Neural cell (in vitro differentiated cells): ENCODE results near the gene STXBP2. TPM values are rescaled to one million over a fixed set of nuclear protein-coding genes. Genes with fewer than 3 reads are reported as not detected.

Experiments used
- H2AFZ ChIP-seq: fragments of 200-600, 300-800 bp; sonication (generic), shearing (Covaris generic); 2 replicates; pipeline ENCODE4 v1.6.0; 2014; ENCODE audit warnings: low read depth, mild to moderate bottlenecking, antibody characterized with exemption, low read length, moderate library complexity
- H3F3A ChIP-seq: fragments of 200-600 bp; shearing (Covaris generic); 2 replicates; pipeline ENCODE4 v1.6.1; 2016; ENCODE audit warnings: mild to moderate bottlenecking, moderate library complexity, mixed read lengths, antibody characterized with exemption, low read length; ENCODE audit not compliant: insufficient read depth, poor library complexity, severe bottlenecking
- H3K27ac ChIP-seq: fragments of 200-600, 300-800 bp; sonication (generic), shearing (Covaris generic); 2 replicates; pipeline ENCODE4 v1.5.1; 2014; ENCODE audit warnings: mild to moderate bottlenecking, low read length, moderate library complexity
- H3K27me3 ChIP-seq: fragments of 300-800, 200-600 bp; sonication (generic), shearing (Covaris generic); 2 replicates; pipeline ENCODE4 v1.6.0; 2014; ENCODE audit warnings: mild to moderate bottlenecking, low read depth, low read length, moderate library complexity; ENCODE audit not compliant: insufficient read depth
- H3K36me3 ChIP-seq: fragments of 300-800, 200-600 bp; sonication (generic), shearing (Covaris generic); 2 replicates; pipeline ENCODE4 v1.5.1; 2014; ENCODE audit warnings: mild to moderate bottlenecking, antibody characterized with exemption, low read length, moderate library complexity; ENCODE audit not compliant: insufficient read depth
- H3K4me2 ChIP-seq: fragments of 300-800, 200-600 bp; sonication (generic), shearing (Covaris generic); 2 replicates; pipeline ENCODE4 v1.6.0; 2014; ENCODE audit warnings: mild to moderate bottlenecking, low read length
- H3K4me3 ChIP-seq: fragments of 300-800, 200-600 bp; sonication (generic), shearing (Covaris generic); 2 replicates; pipeline ENCODE4 v1.5.1; 2014; ENCODE audit warnings: mild to moderate bottlenecking, low read length, moderate library complexity
- H3K79me2 ChIP-seq: fragments of 200-600 bp; shearing (Covaris generic); replicated peaks from 2 replicates; pipeline ENCODE4 v1.6.0; 2014; ENCODE audit warnings: mild to moderate bottlenecking, low read length, moderate library complexity; ENCODE audit not compliant: insufficient read depth
- H3K9ac ChIP-seq: fragments of 300-800, 200-600 bp; sonication (generic), shearing (Covaris generic); 2 replicates; pipeline ENCODE4 v1.6.1; 2016; ENCODE audit warnings: mild to moderate bottlenecking, low read length, mixed read lengths
- H3K9me2 ChIP-seq: fragments of 200-600 bp; shearing (Covaris generic); 2 replicates; pipeline ENCODE4 v1.6.1; 2016; ENCODE audit warnings: mild to moderate bottlenecking, low read length, mixed read lengths; ENCODE audit not compliant: insufficient read depth
- H3K9me3 ChIP-seq: fragments of 200-600, 300-800 bp; sonication (generic), shearing (Covaris generic); 2 replicates; pipeline ENCODE4 v1.6.1; 2016; ENCODE audit warnings: mild to moderate bottlenecking, mixed run types, low read length, moderate library complexity, mixed read lengths
- H4K20me1 ChIP-seq: fragments of 200-600 bp; shearing (Covaris generic); 2 replicates; pipeline ENCODE4 v1.6.1; 2016; ENCODE audit warnings: mild to moderate bottlenecking, mixed run types; ENCODE audit not compliant: insufficient read depth
- CTCF ChIP-seq: fragments of 450-650 bp; IDR thresholded peaks from 2 replicates; pipeline ENCODE4 v1.5.1; 2014; ENCODE audit warnings: antibody characterized with exemption, mild to moderate bottlenecking, moderate library complexity; ENCODE audit not compliant: poor library complexity, severe bottlenecking
- EP300 ChIP-seq: fragments of 450-650 bp; conservative IDR thresholded peaks from 2 replicates; pipeline ENCODE4 v1.6.1; 2014; ENCODE audit warnings: antibody characterized with exemption, mild to moderate bottlenecking, moderate library complexity; ENCODE audit not compliant: poor library complexity, severe bottlenecking
- EZH2 ChIP-seq: fragments of 200-600, 300-800 bp; shearing (Covaris generic), sonication (generic); IDR thresholded peaks from 2 replicates; pipeline ENCODE4 v1.6.1; 2014; ENCODE audit warnings: antibody characterized with exemption, low read length, borderline replicate concordance, mild to moderate bottlenecking; ENCODE audit not compliant: insufficient read depth, poor library complexity, severe bottlenecking
- MXI1 ChIP-seq: fragments of 450-650 bp; conservative IDR thresholded peaks from 2 replicates; pipeline ENCODE4 v1.6.1; 2014; ENCODE audit warnings: antibody characterized with exemption, mild to moderate bottlenecking; ENCODE audit not compliant: poor library complexity, severe bottlenecking
- POLR2AphosphoS5 ChIP-seq: IDR thresholded peaks from 2 replicates; pipeline ENCODE4 v1.6.1; 2012
- RAD21 ChIP-seq: fragments of 450-650 bp; conservative IDR thresholded peaks from 2 replicates; pipeline ENCODE4 v1.6.1; 2014; ENCODE audit warnings: antibody characterized with exemption, mild to moderate bottlenecking, moderate library complexity
- REST ChIP-seq: IDR thresholded peaks from 2 replicates; pipeline ENCODE4 v1.6.1; 2012; ENCODE audit warnings: borderline replicate concordance
- SMC3 ChIP-seq: fragments of 450-650 bp; conservative IDR thresholded peaks from 2 replicates; pipeline ENCODE4 v1.6.1; 2014; ENCODE audit warnings: antibody characterized with exemption, mild to moderate bottlenecking, moderate library complexity; ENCODE audit not compliant: poor library complexity
- TAF1 ChIP-seq: IDR thresholded peaks from 2 replicates; pipeline ENCODE4 v1.6.1; 2012; ENCODE audit warnings: low read depth
- polyA plus RNA-seq: library from polyadenylated mRNA; depleted of rRNA; stranded (reverse); fragments of >200 nt; gene quantifications from 2 replicates; pipeline ENCODE4 v1.2.3, GENCODE V29; 2014

Gene STXBP2
- polyA plus RNA-seq, 1 donor from 2014 or later: 1.7 TPM

DNA sequence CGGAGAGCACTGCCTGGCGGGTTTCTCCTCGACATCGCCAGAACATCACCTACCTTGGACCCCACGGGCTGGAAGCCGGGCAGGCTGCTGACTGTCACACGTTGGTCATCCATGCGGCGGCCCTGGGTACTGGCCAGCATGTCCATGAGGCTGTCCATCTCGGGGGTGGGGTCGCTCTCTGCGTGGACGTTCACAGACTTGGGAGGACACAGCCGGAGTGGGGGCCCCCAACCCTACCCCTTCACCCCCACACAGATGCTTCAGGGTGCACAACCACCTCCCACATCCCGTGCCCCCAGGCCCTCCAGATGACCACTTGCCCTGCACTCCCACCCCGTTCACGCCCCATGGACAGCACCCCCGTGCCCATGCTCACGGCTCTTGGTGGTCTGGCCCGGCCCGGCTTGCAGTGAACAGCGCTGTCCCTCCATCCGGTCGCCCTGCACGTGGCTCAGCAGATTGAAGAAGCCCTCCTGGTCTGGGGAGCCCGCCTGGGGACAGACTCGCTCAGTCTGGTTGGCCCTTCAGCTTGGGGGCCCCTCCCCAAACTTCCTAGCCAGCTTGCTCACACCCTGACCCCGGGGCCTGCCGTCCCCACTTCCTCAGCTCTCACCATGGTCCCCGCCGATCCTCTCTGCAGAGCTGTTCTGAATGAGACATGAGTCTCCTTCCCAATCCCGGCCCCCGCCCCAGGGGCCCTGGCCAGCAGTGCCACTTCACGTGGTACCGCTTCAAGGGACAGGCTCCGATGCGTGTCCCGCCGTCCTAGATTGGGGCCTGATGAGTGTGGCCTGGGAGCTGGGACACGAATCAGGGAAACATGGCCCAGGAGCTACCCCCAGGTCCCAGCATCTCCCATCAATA is 4.3 kb upstream of the STXBP2 start:
- no peak overlapping the region for H2AFZ ChIP-seq
- no peak overlapping the region for H3K4me2 ChIP-seq
- no peaks in the 10 kb centered on the region for H3K9me3 ChIP-seq
- no peaks in the 10 kb centered on the region for H3K36me3 ChIP-seq
- no peaks in the 10 kb centered on the region for H4K20me1 ChIP-seq
- peaks cover 31% of the 10 kb centered on the region for H3K79me2 ChIP-seq
- H3K9ac ChIP-seq: no peak overlapping the region
- no peaks in the 10 kb centered on the region for H3F3A ChIP-seq
- TF ChIP-seq CTCF: no peak
- no peak for TF ChIP-seq TAF1
- no peak for TF ChIP-seq POLR2AphosphoS5
- TF ChIP-seq MXI1: no peak
- TF ChIP-seq RAD21: no peak
- no peaks in the 10 kb centered on the region for H3K9me2 ChIP-seq
- H3K4me3 ChIP-seq: no peak overlapping the region
- no peak overlapping the region for H3K27ac ChIP-seq
- H3K27me3 ChIP-seq: peaks cover 16% of the 10 kb centered on the region

GRCh38 chr19:7633698-7634097 is 3.2 kb upstream of the STXBP2 start, which contains the start of gene PCP2:
PCP2 (minus strand) TSS chr19:7633719; CDS start chr19:7633457, 262 bp downstream.
- peaks cover 20% of the 10 kb centered on the region for H3K27me3 ChIP-seq
- H3K4me2 ChIP-seq: no peak within 1 kb of the TSS
- H2AFZ ChIP-seq: no peak within 1 kb of the TSS
- no peaks in the 10 kb centered on the region for H3F3A ChIP-seq
- no peaks in the 10 kb centered on the region for H4K20me1 ChIP-seq
- no peaks in the 10 kb centered on the region for H3K9me3 ChIP-seq
- H3K4me3 ChIP-seq: no peak within 1 kb of the TSS
- no peak for TF ChIP-seq POLR2AphosphoS5
- no peaks in the 10 kb centered on the region for H3K36me3 ChIP-seq
- no peaks in the 10 kb centered on the region for H3K9me2 ChIP-seq
- H3K79me2 ChIP-seq: peaks cover 20% of the 10 kb centered on the region
- no peak within 1 kb of the TSS for H3K9ac ChIP-seq
- H3K27ac ChIP-seq: no peak within 1 kb of the TSS

DNA sequence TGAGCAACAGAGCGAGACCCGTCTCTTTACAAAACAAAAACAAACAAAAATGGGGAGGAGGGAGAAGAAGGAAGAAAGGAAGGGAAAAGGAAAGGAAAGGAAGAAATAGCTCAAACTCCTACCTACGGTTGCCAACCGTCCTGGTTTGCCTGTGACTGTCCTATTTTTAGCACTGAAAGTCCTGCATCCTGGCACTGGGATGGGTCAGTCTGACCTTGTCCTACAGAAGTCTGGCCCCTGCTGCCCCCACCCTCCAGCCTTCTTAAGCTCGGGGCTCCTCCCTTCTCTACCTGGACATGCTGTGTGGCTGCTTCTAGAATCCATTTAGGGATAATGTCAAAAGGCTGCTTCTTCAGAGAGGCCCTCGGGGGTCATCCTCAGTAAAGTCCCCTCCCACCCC is 1.2 kb upstream of the STXBP2 start:
- no peak overlapping the region for H3K27ac ChIP-seq
- peaks cover 3% of the 10 kb centered on the region for H3K79me2 ChIP-seq
- TF ChIP-seq MXI1 (no peak), TAF1 (no peak), REST (no peak), EZH2 (no peak), SMC3 (no peak), EP300 (no peak), CTCF (no peak), POLR2AphosphoS5 (no peak), RAD21 (no peak)
- no peaks in the 10 kb centered on the region for H3K9me2 ChIP-seq
- H3K4me2 ChIP-seq: no peak overlapping the region
- no peak overlapping the region for H3K9ac ChIP-seq
- H3K27me3 ChIP-seq: peaks cover 20% of the 10 kb centered on the region
- no peaks in the 10 kb centered on the region for H4K20me1 ChIP-seq
- H3F3A ChIP-seq: no peaks in the 10 kb centered on the region
- no peak overlapping the region for H3K4me3 ChIP-seq
- H3K9me3 ChIP-seq: no peaks in the 10 kb centered on the region
- no peaks in the 10 kb centered on the region for H3K36me3 ChIP-seq
- H2AFZ ChIP-seq: no peak overlapping the region
